B cell (primary cell): Measurements from ENCODE around the gene SNRNP70. TPM values are rescaled to one million over a fixed set of nuclear protein-coding genes. Genes with fewer than 3 reads are reported as not detected.

Source experiments
- ATAC-seq: fragments of 200-7000 bp; cut with Tn5 transposase; one replicate; pipeline ENCODE4 v1.10.0; 2021; ENCODE audit warnings: low read depth, mild to moderate bottlenecking, moderate number of reproducible peaks, moderate library complexity
- CTCF ChIA-PET: fragments of 350-600 bp; sonication (Branson Sonifier 250); formaldehyde crosslinking; loops from one replicate; lab custom pipeline; 2021; ENCODE audit warnings: antibody characterized with exemption, inconsistent platforms; lab: Charles Lee
- POLR2A ChIA-PET: fragments of 350-600 bp; sonication (Branson Sonifier 250); formaldehyde crosslinking; loops from one replicate; lab custom pipeline; 2021; ENCODE audit warnings: antibody characterized with exemption; lab: Charles Lee
- DNase-seq: peaks from one replicate; pipeline ENCODE4 v3.0.0; 2013
- H2AFZ ChIP-seq: 2 replicates; pipeline ENCODE4 v1.6.1; 2012; ENCODE audit warnings: mild to moderate bottlenecking, low read depth, low read length; ENCODE audit not compliant: insufficient read depth, poor library complexity, severe bottlenecking
- H3K27ac ChIP-seq, 2 donors: 1 replicate in 1 of 2; 2 replicates in 1 of 2; pipeline ENCODE4 v1.5.1; 2012 to 2013; ENCODE audit warnings: low read length in 2 of 2, mild to moderate bottlenecking in 2 of 2, moderate library complexity in 1 of 2
- H3K27me3 ChIP-seq, 4 experiments: fragments of 200-600 bp in 1 of 4; sonication (generic) in 1 of 4; replicated peaks in 1 of 4; 1 replicate in 2 of 4; 2 replicates in 2 of 4; pipeline versions ENCODE4 v1.6.1 to v1.7.0; 2013 to 2016; ENCODE audit warnings: low read length in 3 of 4, mild to moderate bottlenecking in 2 of 4, mixed read lengths in 1 of 4, moderate library complexity in 1 of 4; ENCODE audit not compliant: insufficient read depth in 4 of 4, control insufficient read depth in 3 of 4; ENCODE audit errors: control extremely low read depth in 1 of 4
- H3K36me3 ChIP-seq, 2 experiments: replicated peaks in 1 of 2; 1 replicate in 1 of 2; 2 replicates in 1 of 2; pipeline versions ENCODE4 v1.6.1 to v1.7.1; 2013; ENCODE audit warnings: low read length in 1 of 2; ENCODE audit not compliant: insufficient read depth in 2 of 2, control insufficient read depth in 1 of 2; ENCODE audit errors: control extremely low read depth in 1 of 2, extremely low read depth in 1 of 2
- H3K4me1 ChIP-seq, 2 donors: fragments of 200-600 bp in 1 of 2; sonication (generic) in 1 of 2; 1 replicate in 1 of 2; 2 replicates in 1 of 2; pipeline versions ENCODE4 v1.5.1 to v1.6.1; 2013 to 2017; ENCODE audit warnings: low read length in 2 of 2; ENCODE audit not compliant: control insufficient read depth in 2 of 2, insufficient read depth in 2 of 2
- H3K4me2 ChIP-seq: replicated peaks from 2 replicates; pipeline ENCODE3; 2012; ENCODE audit warnings: mild to moderate bottlenecking, low read depth, low read length; ENCODE audit not compliant: poor library complexity, severe bottlenecking
- H3K4me3 ChIP-seq, 5 experiments: fragments of 200-600 bp in 1 of 5; sonication (generic) in 1 of 5; 1 replicate in 3 of 5; 2 replicates in 2 of 5; pipeline versions ENCODE4 v1.5.1 to v1.7.0; 2011 to 2016; ENCODE audit warnings: low read length in 4 of 5, mild to moderate bottlenecking in 4 of 5, low read depth in 2 of 5, control low read depth in 1 of 5, moderate library complexity in 1 of 5; ENCODE audit not compliant: insufficient read depth in 1 of 5; ENCODE audit errors: control extremely low read depth in 1 of 5, extremely low read depth in 1 of 5
- H3K79me2 ChIP-seq: fragments of 200-600 bp; sonication (generic); one replicate; pipeline ENCODE4 v1.6.0; 2016; ENCODE audit warnings: low read length; ENCODE audit not compliant: control insufficient read depth, insufficient read depth
- H3K9ac ChIP-seq: fragments of 200-600 bp; sonication (generic); 2 replicates; pipeline ENCODE4 v1.6.1; 2017; ENCODE audit warnings: mild to moderate bottlenecking, low read length, moderate library complexity
- H3K9me3 ChIP-seq, 3 donors: one replicate each; pipeline versions ENCODE4 v1.6.1 to v1.7.1; 2013; ENCODE audit warnings: low read length in 2 of 3; ENCODE audit not compliant: control insufficient read depth in 2 of 3, insufficient read depth in 1 of 3; ENCODE audit errors: control extremely low read depth in 1 of 3
- H4K20me1 ChIP-seq: 2 replicates; pipeline ENCODE4 v1.6.0; 2012; ENCODE audit warnings: mild to moderate bottlenecking, low read length; ENCODE audit not compliant: insufficient read depth, control insufficient read depth, poor library complexity, severe bottlenecking
- H3K27ac Mint-ChIP-seq: one replicate; pipeline ENCODE4 v1.8.0; 2021; ENCODE audit warnings: mixed read lengths
- H3K27me3 Mint-ChIP-seq: one replicate; pipeline ENCODE4 v1.8.0; 2021; ENCODE audit warnings: mixed read lengths
- H3K4me1 Mint-ChIP-seq: one replicate; pipeline ENCODE4 v1.8.0; 2021; ENCODE audit warnings: mixed read lengths
- H3K4me3 Mint-ChIP-seq: one replicate; pipeline ENCODE4 v1.8.0; 2021; ENCODE audit warnings: mixed read lengths
- H3K9me3 Mint-ChIP-seq: one replicate; pipeline ENCODE4 v1.8.0; 2022; ENCODE audit warnings: mixed read lengths; ENCODE audit not compliant: insufficient read depth
- EZH2 ChIP-seq: IDR thresholded peaks from 2 replicates; pipeline ENCODE4 v1.6.1; 2012; ENCODE audit warnings: borderline replicate concordance, low read depth, mild to moderate bottlenecking, moderate library complexity, low read length; ENCODE audit not compliant: insufficient read depth, poor library complexity, severe bottlenecking
- WGBS: methylation state at CpG from one replicate; pipeline ENCODE4 v1.1.5; 2013; ENCODE audit warnings: missing lambda C conversion rate; ENCODE audit not compliant: insufficient coverage; 5-methylcytosine and 5-hydroxymethylcytosine counted together
- intact Hi-C: fragments of 100-400 bp; cut with micrococcal nuclease; formaldehyde crosslinking; loops from one replicate; pipeline ENCODE4 v1.10.0; 2022
- polyA plus RNA-seq: library from polyadenylated mRNA; depleted of rRNA; stranded (reverse); fragments of >200 nt; gene quantifications from 2 replicates; pipeline ENCODE4 v1.2.3, GENCODE V29; 2012
- total RNA-seq, 2 donors: library from RNA; stranded (reverse); fragments of 120-200 nt in 1 of 2; gene quantifications; 1 replicate in 1 of 2; 2 replicates in 1 of 2; pipeline versions ENCODE4 v1.2.3 to v1.2.4, GENCODE V29; 2013 to 2022
- TF ChIP-seq, protein P1 (sequence below): fragments of 200-600 bp; IDR thresholded peaks from one replicate; pipeline ENCODE4 v1.8.0; 2022; ENCODE audit warnings: antibody characterized with exemption, mild to moderate bottlenecking

Gene SNRNP70
- total and polyA plus RNA-seq, 2 donors (not counting 1 experiment from before 2014, with no cell fraction given) = 598 to 954 TPM

GRCh38 chr19:49097453-49098288 is 12.4 kb downstream of the SNRNP70 start:
- no peak overlapping the region for H3K4me3 Mint-ChIP-seq
- H3K27me3 Mint-ChIP-seq = no peaks in the 10 kb centered on the region
- intact Hi-C loops = loop anchor here (1.0 to 2.0 kb wide), 5 partner anchors 17 to 128 kb away; partner anchors contain the start of gene LIN7B
- no peak for TF ChIP-seq EZH2
- TF ChIP-seq, protein P1, sequence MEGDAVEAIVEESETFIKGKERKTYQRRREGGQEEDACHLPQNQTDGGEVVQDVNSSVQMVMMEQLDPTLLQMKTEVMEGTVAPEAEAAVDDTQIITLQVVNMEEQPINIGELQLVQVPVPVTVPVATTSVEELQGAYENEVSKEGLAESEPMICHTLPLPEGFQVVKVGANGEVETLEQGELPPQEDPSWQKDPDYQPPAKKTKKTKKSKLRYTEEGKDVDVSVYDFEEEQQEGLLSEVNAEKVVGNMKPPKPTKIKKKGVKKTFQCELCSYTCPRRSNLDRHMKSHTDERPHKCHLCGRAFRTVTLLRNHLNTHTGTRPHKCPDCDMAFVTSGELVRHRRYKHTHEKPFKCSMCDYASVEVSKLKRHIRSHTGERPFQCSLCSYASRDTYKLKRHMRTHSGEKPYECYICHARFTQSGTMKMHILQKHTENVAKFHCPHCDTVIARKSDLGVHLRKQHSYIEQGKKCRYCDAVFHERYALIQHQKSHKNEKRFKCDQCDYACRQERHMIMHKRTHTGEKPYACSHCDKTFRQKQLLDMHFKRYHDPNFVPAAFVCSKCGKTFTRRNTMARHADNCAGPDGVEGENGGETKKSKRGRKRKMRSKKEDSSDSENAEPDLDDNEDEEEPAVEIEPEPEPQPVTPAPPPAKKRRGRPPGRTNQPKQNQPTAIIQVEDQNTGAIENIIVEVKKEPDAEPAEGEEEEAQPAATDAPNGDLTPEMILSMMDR = peak; percentile 99
- H3K4me1 Mint-ChIP-seq = peaks cover 4% of the 10 kb centered on the region
- H3K4me1 ChIP-seq = no peaks in the 10 kb centered on the region
- peaks cover 1 to 69% of the 10 kb centered on the region in 2 experiments for H3K36me3 ChIP-seq
- ChIA-PET CTCF (interaction anchor here (0.6 to 4.5 kb wide), 53 partner anchors 8 to 467 kb away, joined by 3 to 89 read pairs (median 4); partner anchors contain the start of genes CGB7, HRC, LIN7B and PIH1D1), POLR2A (interaction anchor here (0.6 to 1.0 kb wide), 3 partner anchors 101 to 371 kb away, joined by 4 to 10 read pairs (median 4); no protein-coding TSS in a partner anchor)
- H2AFZ ChIP-seq = no peak overlapping the region
- H3K4me3 ChIP-seq = no peak overlapping the region
- H3K79me2 ChIP-seq = peaks cover 54% of the 10 kb centered on the region
- ATAC-seq = peak; percentile 95
- DNase-seq = peak; percentile 84
- no peak overlapping the region for H3K9ac ChIP-seq
- H3K9me3 ChIP-seq = no peaks in the 10 kb centered on the region
- H3K4me2 ChIP-seq = no peak overlapping the region
- no peak overlapping the region for H3K27ac ChIP-seq
- H3K27ac Mint-ChIP-seq = no peak overlapping the region
- H4K20me1 ChIP-seq = peaks cover 93% of the 10 kb centered on the region
- H3K9me3 Mint-ChIP-seq = no peaks in the 10 kb centered on the region
- no peaks in the 10 kb centered on the region for H3K27me3 ChIP-seq
- WGBS = 64% methylated on average over 5 of the region's 8 CpGs

- H3K27ac Mint-ChIP-seq = no peak overlapping the region
- H4K20me1 ChIP-seq = peaks cover 93% of the 10 kb centered on the region
- no peak overlapping the region for H3K27ac ChIP-seq
- POLR2A ChIA-PET = no interaction called here
- no peaks in the 10 kb centered on the region for H3K9me3 ChIP-seq
- no peaks in the 10 kb centered on the region for H3K27me3 ChIP-seq
- H3K36me3 ChIP-seq = peaks cover 1 to 77% of the 10 kb centered on the region in 2 experiments
- DNase-seq (no peak), ATAC-seq (no peak)
- H3K4me3 ChIP-seq = no peak overlapping the region
- no peak overlapping the region for H3K4me2 ChIP-seq
- no peak overlapping the region for H2AFZ ChIP-seq
- no peaks in the 10 kb centered on the region for H3K9me3 Mint-ChIP-seq
- H3K4me1 Mint-ChIP-seq = peaks cover 4% of the 10 kb centered on the region
- H3K27me3 Mint-ChIP-seq = no peaks in the 10 kb centered on the region
- WGBS = 100% methylated on average over 4 of the region's 4 CpGs
- peaks cover 48% of the 10 kb centered on the region for H3K79me2 ChIP-seq
- TF ChIP-seq EZH2 = no peak
- TF ChIP-seq, protein P1 = no peak
- H3K4me1 ChIP-seq = peaks cover 7 to 9% of the 10 kb centered on the region in 2 donors
- H3K9ac ChIP-seq = no peak overlapping the region
- intact Hi-C loops = loop anchor here (2.0 kb wide), 1 partner anchor 16 kb away; the partner anchor contains the start of gene LIN7B
- CTCF ChIA-PET = interaction anchor here (1.1 to 4.5 kb wide), 13 partner anchors 7 to 372 kb away, joined by 3 to 89 read pairs (median 9); no protein-coding TSS in a partner anchor
- H3K4me3 Mint-ChIP-seq = no peak overlapping the region
These were observed 13.5 kb downstream of the SNRNP70 start for GRCh38 chr19:49098795-49099194.
